NB4 (cell line): ENCODE data around the gene HS6ST3.
"Not testable (repeated sequence)": the region's sequence is repeated elsewhere in the genome, so short reads cannot be mapped to it uniquely, and the experiment has no call there.

Experiments used
- POLR2A ChIP-seq: IDR thresholded peaks from 2 replicates; pipeline ENCODE4 v1.6.1; 2011; ENCODE audit warnings: mild to moderate bottlenecking; ENCODE audit not compliant: insufficient read length; ENCODE audit errors: extremely low read depth
- TF ChIP-seq, protein P1 (sequence below): IDR thresholded peaks from one replicate; pipeline ENCODE4 v1.5.1; 2012; ENCODE audit warnings: low read depth, low read length

- TF ChIP-seq, protein P1, sequence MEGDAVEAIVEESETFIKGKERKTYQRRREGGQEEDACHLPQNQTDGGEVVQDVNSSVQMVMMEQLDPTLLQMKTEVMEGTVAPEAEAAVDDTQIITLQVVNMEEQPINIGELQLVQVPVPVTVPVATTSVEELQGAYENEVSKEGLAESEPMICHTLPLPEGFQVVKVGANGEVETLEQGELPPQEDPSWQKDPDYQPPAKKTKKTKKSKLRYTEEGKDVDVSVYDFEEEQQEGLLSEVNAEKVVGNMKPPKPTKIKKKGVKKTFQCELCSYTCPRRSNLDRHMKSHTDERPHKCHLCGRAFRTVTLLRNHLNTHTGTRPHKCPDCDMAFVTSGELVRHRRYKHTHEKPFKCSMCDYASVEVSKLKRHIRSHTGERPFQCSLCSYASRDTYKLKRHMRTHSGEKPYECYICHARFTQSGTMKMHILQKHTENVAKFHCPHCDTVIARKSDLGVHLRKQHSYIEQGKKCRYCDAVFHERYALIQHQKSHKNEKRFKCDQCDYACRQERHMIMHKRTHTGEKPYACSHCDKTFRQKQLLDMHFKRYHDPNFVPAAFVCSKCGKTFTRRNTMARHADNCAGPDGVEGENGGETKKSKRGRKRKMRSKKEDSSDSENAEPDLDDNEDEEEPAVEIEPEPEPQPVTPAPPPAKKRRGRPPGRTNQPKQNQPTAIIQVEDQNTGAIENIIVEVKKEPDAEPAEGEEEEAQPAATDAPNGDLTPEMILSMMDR, result not testable (repeated sequence)
- TF ChIP-seq POLR2A, result not testable (repeated sequence)
These were observed 18.2 kb downstream of the HS6ST3 start for GRCh38 chr13:96108072-96108471.
